Effector CD8-positive, alpha-beta T cell (primary cell): ENCODE results near the gene B9D2.
A peak's percentile ranks its signal among the peaks of the same experiment; 100 is the strongest.
"Not testable (repeated sequence)": the region's sequence is repeated elsewhere in the genome, so short reads cannot be mapped to it uniquely, and the experiment has no call there.

Source experiments
- DNase-seq: peaks from one replicate; lab custom pipeline; 2025; lab: John Stamatoyannopoulos, UW
- total RNA-seq, 4 experiments: gene quantifications; one replicate each; lab custom pipeline; 2026; lab: John Stamatoyannopoulos, UW

B9D2 gene
- 9.7 to 17.1 (median 12.0) reads per million in 4 experiments for total RNA-seq

GRCh38 chr19:41363753-41364523 is at the start of gene B9D2:
B9D2 (minus strand) TSS chr19:41364149; CDS start chr19:41363519, 630 bp downstream.
- peak; percentile 95 for DNase-seq

DNA sequence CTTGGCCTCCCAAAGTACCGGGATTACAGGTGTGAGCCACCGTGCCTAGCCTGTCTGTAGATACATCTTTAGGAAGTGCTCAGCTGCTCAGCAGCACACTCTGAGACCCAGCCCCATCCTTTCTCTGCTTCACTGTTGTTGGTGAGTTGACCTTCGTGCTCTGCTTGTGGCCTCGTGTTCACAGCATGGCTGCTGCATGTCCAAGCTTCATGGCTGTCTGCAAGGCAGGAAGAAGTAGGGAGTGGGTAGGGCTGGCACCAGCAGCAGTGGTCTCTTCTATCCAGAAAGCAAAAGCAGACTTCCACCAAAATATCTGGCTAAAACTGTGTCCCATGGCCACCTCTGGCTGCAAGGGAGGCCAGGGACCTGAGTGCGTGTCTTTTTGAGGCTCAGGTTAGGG is 49.0 kb upstream of the B9D2 start:
- no peak for DNase-seq

GRCh38 chr19:41411968-41412265 is 48.0 kb upstream of the B9D2 start:
- no peak for DNase-seq

- no peak for DNase-seq
Observed at GRCh38 chr19:41411100-41411967, 47.4 kb upstream of the B9D2 start.

GRCh38 chr19:41410336-41411054 is 46.5 kb upstream of the B9D2 start:
- no peak for DNase-seq

DNA sequence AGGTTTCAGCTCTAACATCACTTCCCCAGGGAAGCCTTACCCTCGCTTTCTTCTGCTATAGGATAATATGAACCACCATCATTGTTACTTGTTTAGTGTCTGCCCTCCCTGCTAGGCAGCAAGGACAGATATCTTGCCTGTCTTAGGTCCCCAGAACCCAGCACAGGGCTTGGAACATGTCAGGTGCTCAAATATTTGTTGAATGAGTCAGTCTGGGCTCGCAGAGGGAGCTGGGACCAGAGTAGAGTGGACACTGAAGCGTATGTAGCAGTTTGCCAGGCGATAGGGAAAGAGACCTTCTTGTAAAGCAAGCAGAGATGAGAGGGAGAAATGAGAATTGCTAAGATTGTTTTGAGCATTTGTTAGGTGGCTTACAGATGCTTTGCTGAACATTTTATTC is 45.3 kb upstream of the B9D2 start:
- DNase-seq: no peak

GRCh38 chr19:41408846-41409245 is 44.9 kb upstream of the B9D2 start:
- DNase-seq: not testable (repeated sequence)

GRCh38 chr19:41408256-41408655 is 44.3 kb upstream of the B9D2 start:
- no peak for DNase-seq

DNA sequence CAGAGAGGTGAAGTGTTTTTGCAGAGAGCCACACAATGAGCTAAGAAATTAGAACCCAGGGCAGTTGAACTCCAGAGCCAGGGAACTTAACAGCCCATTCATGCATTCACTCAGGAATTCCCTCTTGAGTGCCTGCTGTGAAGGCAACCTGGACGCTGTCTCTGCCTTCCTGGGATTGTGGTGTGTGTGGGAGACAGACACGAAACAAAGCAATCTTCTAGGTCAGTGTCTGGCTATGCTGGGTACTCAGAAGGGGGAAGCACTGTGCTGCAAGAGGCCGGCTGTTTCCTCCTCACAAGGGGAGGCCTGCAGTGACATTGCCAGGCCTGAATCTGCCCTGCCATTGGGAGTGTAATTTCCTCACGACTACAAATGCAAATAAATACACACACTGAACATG is 43.3 kb upstream of the B9D2 start:
- DNase-seq: no peak

GRCh38 chr19:41405776-41406175 is 41.8 kb upstream of the B9D2 start:
- DNase-seq: no peak

- no peak for DNase-seq
Observed at GRCh38 chr19:41403181-41403970, 39.4 kb upstream of the B9D2 start.

- DNase-seq: no peak
Observed at GRCh38 chr19:41402010-41402409, 38.1 kb upstream of the B9D2 start.

DNA sequence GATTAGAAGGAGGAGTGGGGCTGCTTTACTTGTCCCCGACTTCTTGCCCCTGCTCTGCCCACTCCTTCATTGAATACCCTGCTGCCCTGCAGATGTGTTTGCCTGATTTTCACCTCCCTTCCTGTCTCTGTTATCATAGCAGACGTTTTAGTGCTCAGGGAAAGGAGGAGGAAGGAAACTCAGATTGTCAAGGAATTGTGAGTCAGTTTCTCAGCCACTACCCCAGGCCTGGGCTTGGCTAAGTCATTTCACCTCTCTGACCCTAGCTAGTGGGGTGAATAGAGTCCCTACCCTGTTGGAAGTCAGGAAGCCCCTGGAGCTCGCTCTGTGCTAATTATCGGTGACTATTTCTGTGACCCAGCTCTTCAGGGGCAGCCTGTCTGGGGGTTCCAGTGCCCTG is 37.5 kb upstream of the B9D2 start:
- DNase-seq: no peak

DNA sequence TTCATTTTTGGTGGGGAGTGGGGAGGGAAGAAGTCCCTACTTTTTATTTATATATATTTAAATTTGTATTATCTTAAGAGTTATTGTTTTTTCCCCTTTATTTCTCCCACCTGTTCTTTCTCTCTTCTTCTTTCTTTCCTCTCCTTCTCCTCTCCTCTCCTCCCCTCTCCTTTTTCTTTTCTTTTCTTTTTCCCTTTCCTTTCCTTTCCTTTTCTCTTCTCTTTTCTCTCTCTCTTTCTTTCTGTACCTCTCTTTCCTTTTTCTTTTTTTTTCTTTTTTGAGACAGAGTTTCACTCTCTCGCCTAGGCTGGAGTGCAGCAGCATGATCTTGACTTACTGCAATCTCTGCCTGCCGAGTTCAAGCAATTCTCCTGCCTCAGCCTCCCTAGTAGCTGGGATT is 35.6 kb upstream of the B9D2 start:
- no peak for DNase-seq

DNA sequence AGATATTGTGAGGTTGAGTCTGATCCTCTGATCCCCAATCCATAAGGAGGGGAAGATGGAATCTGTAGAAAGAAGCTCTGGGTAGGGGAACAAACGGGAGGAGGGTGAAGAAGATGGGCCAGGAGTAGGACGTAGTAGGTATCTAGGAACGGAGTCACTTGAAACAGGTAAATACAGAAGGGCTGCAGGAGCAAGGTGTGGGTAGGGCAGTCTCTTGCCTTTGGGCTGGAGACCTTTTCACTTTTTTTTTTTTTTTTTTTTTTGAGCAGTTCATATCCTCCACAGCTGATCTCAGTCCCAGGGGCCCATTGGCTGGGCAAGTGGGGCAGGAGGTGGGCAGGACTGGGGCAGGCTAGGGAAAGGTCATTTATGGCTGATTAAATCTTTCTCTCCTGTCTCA is 35.1 kb upstream of the B9D2 start:
- DNase-seq: no peak

GRCh38 chr19:41398598-41398997 is 34.6 kb upstream of the B9D2 start:
- DNase-seq: no peak

DNA sequence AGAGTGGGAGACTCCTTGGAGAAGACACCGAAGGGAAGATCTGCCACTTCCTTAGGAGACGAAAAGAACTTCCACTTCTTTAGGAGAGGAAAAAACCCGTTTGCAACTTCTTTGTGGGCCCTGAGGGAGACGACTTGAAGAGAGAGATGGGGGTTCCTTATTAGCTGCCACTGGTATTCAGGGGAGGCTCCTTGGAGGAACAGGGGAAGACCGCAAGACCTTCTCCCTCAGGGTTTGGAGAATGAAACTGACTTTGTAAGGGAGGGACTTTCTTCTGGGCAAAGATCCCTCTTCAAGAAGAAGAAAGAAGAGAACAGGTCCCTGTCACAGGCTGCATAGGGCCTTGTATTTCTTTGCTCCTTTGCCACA is 34.1 kb upstream of the B9D2 start:
- DNase-seq: no peak

- DNase-seq: peak; percentile 99
Observed at GRCh38 chr19:41397086-41398049, 33.4 kb upstream of the B9D2 start, which contains the start of the genes BCKDHA and EXOSC5. BCKDHA (plus strand) TSS chr19:41397818; CDS start chr19:41397828, 10 bp downstream. EXOSC5 (minus strand) TSS chr19:41397359; CDS start chr19:41397328, 31 bp downstream.

DNA sequence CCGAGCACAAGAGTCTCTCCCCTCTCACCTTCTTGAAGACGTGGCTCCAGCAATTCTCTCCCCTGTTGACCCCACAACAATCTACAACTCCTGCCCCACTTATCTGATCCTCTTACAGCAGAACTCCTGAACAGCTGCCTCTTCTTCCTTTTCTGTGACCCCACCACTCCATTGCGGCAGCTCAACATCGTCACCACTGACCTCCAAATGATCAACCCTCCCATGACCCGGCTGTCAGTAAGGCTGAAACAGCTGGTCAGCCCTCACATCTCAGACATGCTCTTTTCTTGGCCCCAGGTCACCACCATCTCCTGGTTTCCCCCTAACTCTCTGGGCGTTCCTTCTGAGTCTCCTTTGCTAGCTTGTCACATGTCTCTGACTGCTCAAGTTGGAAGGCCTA is 31.4 kb upstream of the B9D2 start:
- DNase-seq: no peak

GRCh38 chr19:41392775-41393174 is 28.8 kb upstream of the B9D2 start:
- no peak for DNase-seq
